Activated CD4-positive, alpha-beta T cell treated with anti-CD3 and anti-CD28 coated beads, Interleukin-2, Interleukin-4, amounts not matched to agents 100 ng/mL and 50 ng/mL, durations not matched to agents 16 hours and 8 hours (primary cell): ENCODE results near the gene C14orf93.
A peak's percentile ranks its signal among the peaks of the same experiment; 100 is the strongest.
"Not testable (repeated sequence)": the region's sequence is repeated elsewhere in the genome, so short reads cannot be mapped to it uniquely, and the experiment has no call there.

ENCODE experiments used
- DNase-seq: peaks from one replicate; pipeline ENCODE4 v3.0.0-alpha.2; 2020; ENCODE audit warnings: low spot score

Gene C14orf93

DNA sequence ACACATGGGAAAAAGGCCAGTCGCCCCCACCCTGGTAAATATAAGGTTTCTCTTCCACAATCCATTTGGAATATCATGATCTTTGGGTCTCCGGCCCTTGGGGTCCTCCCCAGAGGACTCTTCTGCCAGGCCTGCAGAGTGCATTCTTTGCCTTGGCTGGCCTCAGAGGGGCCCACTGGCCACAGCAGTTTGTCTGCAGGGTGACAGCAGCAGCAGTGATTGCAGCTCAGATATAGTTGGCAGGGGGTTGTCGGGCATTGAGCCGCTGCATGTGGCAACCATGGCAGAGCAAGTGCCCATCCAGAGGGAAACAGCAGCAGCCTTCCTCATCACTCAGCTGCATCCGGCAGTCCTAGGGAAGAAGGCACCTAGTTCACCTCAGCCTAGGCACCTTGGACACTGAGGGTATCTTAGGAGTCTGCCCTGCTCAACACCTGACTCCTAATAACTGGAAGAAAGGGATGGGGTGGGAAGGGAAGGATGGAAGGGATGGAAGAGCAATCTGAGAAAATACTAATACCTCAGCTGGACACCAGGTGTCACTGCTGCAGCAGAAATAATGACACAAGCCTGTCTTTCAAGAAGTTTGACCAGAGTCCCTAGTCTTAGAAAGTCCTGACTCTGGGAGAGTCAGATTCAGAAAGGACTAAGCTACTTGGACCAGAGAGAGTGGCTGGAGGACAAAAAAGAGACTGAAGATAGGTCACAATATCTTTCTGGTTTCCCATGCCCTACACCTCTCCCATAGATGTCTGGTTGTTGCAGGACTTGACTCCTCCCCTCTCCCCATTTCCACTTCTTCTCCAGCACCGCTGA is 36.5 kb downstream of the C14orf93 start:
- peak; percentile 39 for DNase-seq

DNA sequence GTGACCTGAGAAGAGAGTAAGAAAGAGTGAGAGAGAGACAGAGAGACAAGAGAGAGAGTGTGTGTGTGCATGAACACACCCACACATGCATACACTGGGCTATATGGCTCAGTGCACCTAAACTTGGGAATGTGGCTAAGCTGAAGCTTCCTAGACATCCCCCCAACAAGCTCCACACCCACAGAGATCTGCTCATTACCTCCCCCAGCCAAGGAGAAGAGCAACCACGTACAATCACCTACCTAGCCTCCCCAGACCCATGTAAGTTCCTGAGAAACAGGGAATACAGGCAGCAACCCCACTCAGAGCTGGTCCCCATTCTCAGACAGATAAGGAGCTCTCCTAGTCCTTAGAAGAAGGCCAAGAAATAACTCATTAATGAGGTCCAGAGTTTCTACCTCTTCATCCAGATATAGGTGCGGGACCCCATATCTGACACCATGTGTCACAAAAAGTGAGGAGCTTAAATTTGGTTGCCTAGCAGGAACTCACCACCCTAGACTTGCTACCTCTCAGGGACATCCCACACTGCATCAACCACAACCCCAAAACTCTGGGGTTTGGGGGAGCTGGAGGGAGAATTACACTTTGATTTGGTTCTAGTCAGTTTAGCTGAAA is 37.5 kb downstream of the C14orf93 start:
- no peak for DNase-seq

DNA sequence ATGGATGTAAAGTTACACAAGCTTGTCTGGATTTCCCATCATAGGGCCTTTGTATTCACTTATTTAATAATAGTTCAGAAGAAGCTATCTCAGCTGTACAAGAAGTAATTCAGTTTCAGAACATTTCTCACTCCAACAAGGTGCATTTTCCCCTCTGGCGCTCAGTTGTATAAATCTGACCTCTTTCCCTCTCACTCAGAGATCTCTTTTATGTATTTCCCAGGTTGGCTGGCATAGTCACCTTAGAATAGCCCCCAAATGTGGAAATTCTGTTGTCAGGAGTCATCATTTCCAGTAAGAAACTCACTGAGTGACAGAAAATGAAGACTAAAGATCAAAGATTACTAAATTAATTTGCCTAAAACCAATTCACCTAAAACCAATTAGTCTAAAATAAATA is 38.8 kb downstream of the C14orf93 start:
- DNase-seq = no peak

GRCh38 chr14:22966783-22967269 is 43.1 kb downstream of the C14orf93 start:
- DNase-seq = no peak

DNA sequence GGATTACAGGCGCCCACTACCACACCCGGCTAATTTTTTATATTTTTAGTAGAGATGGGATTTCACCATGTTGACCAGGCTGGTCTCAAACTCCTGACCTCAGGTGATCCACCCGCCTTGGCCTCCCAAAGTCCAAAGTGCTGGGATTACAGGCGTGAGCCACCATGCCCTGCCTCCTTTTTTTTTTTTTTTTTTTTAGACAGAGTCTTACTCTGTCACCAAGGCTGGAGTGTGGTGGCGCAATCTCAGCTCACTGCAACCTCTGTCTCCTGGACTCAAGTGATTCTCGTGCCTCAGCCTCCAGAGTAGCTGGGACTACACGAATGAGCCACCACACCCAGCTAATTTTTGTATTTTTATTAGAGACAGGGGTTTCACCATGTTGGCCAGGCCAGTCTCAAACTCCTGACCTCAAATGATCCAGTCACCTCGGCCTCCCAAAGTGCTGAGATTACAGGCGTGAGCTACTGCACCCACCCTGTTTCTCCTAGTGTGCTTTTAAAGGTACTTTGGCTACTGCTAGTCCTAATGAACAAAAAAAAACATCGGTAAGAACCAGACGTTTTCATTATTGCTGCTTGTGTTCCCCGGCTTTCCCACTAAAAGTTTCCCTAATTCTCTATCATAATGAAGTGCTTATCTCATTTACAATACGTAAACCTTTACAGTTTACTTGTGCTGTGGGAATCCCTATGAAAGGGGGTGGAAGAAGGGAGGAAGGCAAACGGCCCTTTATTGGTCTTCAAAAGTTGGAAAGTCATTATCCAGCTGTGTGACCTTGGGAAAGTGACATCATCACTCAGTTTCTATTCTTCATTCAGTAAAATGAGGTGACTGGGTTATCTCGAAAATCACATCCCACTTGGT is 43.8 kb downstream of the C14orf93 start:
- DNase-seq = not testable (repeated sequence)

DNA sequence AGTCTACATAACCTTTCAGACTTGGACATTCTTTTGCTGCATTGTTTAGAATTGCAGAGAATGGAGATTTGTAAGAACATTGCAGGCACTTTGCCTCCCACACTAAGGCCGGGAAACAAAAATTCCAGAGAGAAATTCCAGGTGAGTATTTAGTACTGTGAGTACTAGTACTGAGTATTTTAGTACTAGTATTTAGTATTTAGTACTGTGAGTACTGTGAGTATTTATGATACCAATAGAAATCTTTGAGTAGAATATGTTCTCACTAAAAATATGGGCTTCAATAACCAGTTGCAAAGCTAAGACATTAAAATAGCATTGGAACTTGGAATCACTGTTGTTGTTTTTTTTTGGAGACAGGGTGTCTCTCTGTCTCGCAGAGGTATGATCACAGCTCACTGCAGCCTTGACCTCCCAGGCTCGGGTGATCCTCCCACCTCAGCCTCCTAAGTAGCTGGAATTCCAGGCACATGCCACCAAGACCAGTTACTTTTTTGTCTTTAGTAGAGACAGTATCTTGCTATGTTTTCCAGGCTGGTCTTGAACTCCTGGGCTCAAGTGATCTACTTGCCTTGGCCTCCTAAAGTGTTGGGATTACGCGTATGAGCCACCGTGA is 47.8 kb downstream of the C14orf93 start:
- DNase-seq = no peak

- DNase-seq = no peak
Measured at GRCh38 chr14:22955702-22956569, 54.0 kb downstream of the C14orf93 start.

DNA sequence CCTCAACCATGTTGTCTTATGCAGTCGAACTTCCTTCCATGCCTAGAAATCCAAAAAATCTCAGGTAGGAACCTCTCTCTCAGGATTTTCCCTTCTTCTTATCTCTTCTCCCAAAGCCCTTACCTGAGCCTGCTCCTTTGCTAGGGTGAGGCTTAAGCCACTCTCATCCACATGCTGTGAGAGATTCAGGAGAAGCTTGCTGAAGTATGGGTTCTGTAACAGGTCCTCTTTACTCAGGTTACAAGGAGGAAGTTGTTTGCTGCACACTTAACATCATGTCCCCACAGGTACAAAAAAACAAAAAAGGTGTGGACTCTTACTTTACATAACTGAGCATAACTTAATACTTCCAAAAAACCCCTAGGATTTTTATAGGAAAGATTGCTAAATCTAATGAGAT is 57.5 kb downstream of the C14orf93 start:
- no peak for DNase-seq

DNA sequence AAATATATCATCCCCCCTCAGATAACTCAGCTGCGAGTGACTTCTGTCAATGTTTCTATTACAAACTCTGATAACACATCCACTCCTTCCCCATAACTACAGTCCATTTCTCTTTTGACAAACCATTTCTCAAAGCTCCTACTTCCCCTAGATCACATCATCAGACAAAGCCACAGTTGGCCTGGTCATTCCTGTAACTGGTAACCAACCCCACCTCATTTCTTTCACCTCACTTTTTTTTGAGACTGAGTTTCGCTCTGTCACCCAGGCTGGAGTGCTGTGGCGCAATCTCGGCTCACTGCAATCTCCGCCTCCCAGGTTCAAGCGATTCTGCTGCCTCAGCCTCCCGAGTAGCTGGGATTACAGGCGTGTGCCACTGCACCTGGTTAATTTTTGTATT is 58.1 kb downstream of the C14orf93 start:
- DNase-seq = not testable (repeated sequence)

- DNase-seq = no peak
Measured at GRCh38 chr14:22945642-22946041, 64.3 kb downstream of the C14orf93 start.

GRCh38 chr14:22939684-22940083 is 70.3 kb downstream of the C14orf93 start:
- DNase-seq = no peak
